Activated T-cell treated with anti-CD3 and anti-CD28 coated beads, Interleukin-2, amount 50 U/mL, for 24 hours (primary cell): ENCODE results near the gene GH1.
"Not testable (repeated sequence)": the region's sequence is repeated elsewhere in the genome, so short reads cannot be mapped to it uniquely, and the experiment has no call there.

ENCODE experiments used
- DNase-seq: peaks from one replicate; pipeline ENCODE4 v3.0.0-alpha.2; 2020
- H3K27ac Mint-ChIP-seq: 2 replicates; pipeline ENCODE4 v1.8.0; 2020; ENCODE audit warnings: mild to moderate bottlenecking, mixed read lengths
- H3K27me3 Mint-ChIP-seq: 2 replicates; pipeline ENCODE4 v1.8.0; 2020; ENCODE audit warnings: mixed read lengths
- H3K36me3 Mint-ChIP-seq: 2 replicates; pipeline ENCODE4 v1.8.0; 2020; ENCODE audit warnings: low read depth, mixed read lengths
- H3K4me1 Mint-ChIP-seq: 2 replicates; pipeline ENCODE4 v1.8.0; 2020; ENCODE audit warnings: low read depth, mixed read lengths
- H3K4me3 Mint-ChIP-seq: 2 replicates; pipeline ENCODE4 v1.8.0; 2020; ENCODE audit warnings: mild to moderate bottlenecking, moderate library complexity, mixed read lengths
- H3K9me3 Mint-ChIP-seq: 2 replicates; pipeline ENCODE4 v1.8.0; 2020; ENCODE audit warnings: mixed read lengths

Gene GH1

GRCh38 chr17:63878413-63878812, 40.2 kb downstream of the GH1 start:
- H3K36me3 Mint-ChIP-seq, DNase-seq, H3K27me3 Mint-ChIP-seq, H3K9me3 Mint-ChIP-seq, H3K27ac Mint-ChIP-seq, H3K4me1 Mint-ChIP-seq, H3K4me3 Mint-ChIP-seq: not testable (repeated sequence)

GRCh38 chr17:63874693-63875092, 43.9 kb downstream of the GH1 start:
- not testable (repeated sequence) for DNase-seq, H3K36me3 Mint-ChIP-seq, H3K4me1 Mint-ChIP-seq, H3K27ac Mint-ChIP-seq, H3K9me3 Mint-ChIP-seq, H3K4me3 Mint-ChIP-seq, H3K27me3 Mint-ChIP-seq

GRCh38 chr17:63874061-63874626, 44.5 kb downstream of the GH1 start:
- not testable (repeated sequence) for H3K36me3 Mint-ChIP-seq, H3K27me3 Mint-ChIP-seq, H3K27ac Mint-ChIP-seq, H3K4me3 Mint-ChIP-seq, H3K9me3 Mint-ChIP-seq, DNase-seq, H3K4me1 Mint-ChIP-seq

- H3K9me3 Mint-ChIP-seq, H3K27me3 Mint-ChIP-seq, H3K4me3 Mint-ChIP-seq, H3K36me3 Mint-ChIP-seq, DNase-seq, H3K4me1 Mint-ChIP-seq, H3K27ac Mint-ChIP-seq: not testable (repeated sequence)
Observed at GRCh38 chr17:63873577-63873976, 45.1 kb downstream of the GH1 start, which contains the start of gene CSH2. TSS of gene CSH2 (minus strand) at chr17:63873677. CDS start at chr17:63873614, 63 bp downstream.

GRCh38 chr17:63871646-63872365, 46.8 kb downstream of the GH1 start:
- H3K4me1 Mint-ChIP-seq, H3K27me3 Mint-ChIP-seq, H3K9me3 Mint-ChIP-seq, H3K36me3 Mint-ChIP-seq, H3K4me3 Mint-ChIP-seq, H3K27ac Mint-ChIP-seq, DNase-seq: not testable (repeated sequence)

GRCh38 chr17:63870292-63870665, 48.4 kb downstream of the GH1 start:
- not testable (repeated sequence) for H3K27me3 Mint-ChIP-seq, H3K27ac Mint-ChIP-seq, DNase-seq, H3K9me3 Mint-ChIP-seq, H3K4me3 Mint-ChIP-seq, H3K36me3 Mint-ChIP-seq, H3K4me1 Mint-ChIP-seq

- H3K36me3 Mint-ChIP-seq, H3K27ac Mint-ChIP-seq, H3K9me3 Mint-ChIP-seq, H3K4me3 Mint-ChIP-seq, H3K27me3 Mint-ChIP-seq, H3K4me1 Mint-ChIP-seq, DNase-seq: not testable (repeated sequence)
Observed at GRCh38 chr17:63869491-63870291, 48.9 kb downstream of the GH1 start.
